Measurements from ENCODE around the gene ARRDC2.

The ARRDC2 gene

GRCh38 chr19:18014197-18014596, 6.2 kb downstream of the ARRDC2 start:
- H3K27ac ChIP-seq (replicated peaks), result no peak overlapping the region
- no peaks in the 10 kb centered on the region for H3K27me3 ChIP-seq (ENCODE audit: insufficient read depth, poor library complexity, severe bottlenecking)
- no peak overlapping the region for H3K4me3 ChIP-seq (replicated peaks; ENCODE audit: insufficient read depth, low read length)
- DNase-seq (ENCODE audit: low read depth in 1 of 2, low spot score in 1 of 2), result no peak
- TF ChIP-seq SPI1 (IDR thresholded peaks at IDR 0.05; ENCODE audit: borderline replicate concordance, low read depth) (no peak), GABPA (IDR thresholded peaks at IDR 0.05; ENCODE audit: low read depth) (no peak)

DNA sequence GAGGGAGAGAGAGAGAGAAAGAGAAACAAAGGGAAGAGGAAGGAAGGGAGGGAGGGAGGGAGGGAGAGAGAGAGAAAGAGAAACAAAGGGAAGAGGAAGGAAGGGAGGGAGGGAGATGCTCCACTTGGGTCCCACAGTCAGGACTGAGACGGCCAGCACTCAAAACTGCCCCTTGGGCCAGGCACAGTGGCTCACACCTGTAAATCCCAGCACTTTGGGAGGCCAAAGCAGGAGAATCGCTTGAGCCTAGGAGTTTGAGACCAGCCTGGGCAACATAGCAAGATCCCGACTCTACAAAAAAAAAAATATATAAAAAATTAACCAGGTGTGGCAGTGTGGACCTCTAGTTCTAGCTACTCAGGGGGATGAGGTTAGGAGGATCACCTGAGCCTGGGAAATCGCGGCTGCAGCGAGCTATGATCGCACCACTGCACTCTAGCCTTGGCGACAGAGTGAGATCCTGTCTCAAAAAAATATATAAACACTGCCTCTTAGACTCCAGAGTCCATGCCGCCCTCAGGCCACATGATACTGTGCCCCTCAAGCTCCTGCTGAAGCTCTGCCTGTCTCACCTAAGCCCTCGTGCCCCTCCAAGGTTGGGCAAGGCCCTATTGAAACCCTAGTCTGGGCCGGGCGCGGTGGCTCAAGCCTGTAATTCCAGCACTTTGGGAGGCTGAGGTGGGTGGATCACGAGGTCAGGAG, 8.4 kb downstream of the ARRDC2 start:
- no peak for TF ChIP-seq POLR2AphosphoS5 (IDR thresholded peaks at IDR 0.05; ENCODE audit: low read depth)
- no peak for TF ChIP-seq SPI1 (IDR thresholded peaks at IDR 0.05; ENCODE audit: borderline replicate concordance, low read depth)
- no peak for TF ChIP-seq CTCF (IDR thresholded peaks at IDR 0.05; ENCODE audit: insufficient read depth, low read length)
- TF ChIP-seq, protein P1, sequence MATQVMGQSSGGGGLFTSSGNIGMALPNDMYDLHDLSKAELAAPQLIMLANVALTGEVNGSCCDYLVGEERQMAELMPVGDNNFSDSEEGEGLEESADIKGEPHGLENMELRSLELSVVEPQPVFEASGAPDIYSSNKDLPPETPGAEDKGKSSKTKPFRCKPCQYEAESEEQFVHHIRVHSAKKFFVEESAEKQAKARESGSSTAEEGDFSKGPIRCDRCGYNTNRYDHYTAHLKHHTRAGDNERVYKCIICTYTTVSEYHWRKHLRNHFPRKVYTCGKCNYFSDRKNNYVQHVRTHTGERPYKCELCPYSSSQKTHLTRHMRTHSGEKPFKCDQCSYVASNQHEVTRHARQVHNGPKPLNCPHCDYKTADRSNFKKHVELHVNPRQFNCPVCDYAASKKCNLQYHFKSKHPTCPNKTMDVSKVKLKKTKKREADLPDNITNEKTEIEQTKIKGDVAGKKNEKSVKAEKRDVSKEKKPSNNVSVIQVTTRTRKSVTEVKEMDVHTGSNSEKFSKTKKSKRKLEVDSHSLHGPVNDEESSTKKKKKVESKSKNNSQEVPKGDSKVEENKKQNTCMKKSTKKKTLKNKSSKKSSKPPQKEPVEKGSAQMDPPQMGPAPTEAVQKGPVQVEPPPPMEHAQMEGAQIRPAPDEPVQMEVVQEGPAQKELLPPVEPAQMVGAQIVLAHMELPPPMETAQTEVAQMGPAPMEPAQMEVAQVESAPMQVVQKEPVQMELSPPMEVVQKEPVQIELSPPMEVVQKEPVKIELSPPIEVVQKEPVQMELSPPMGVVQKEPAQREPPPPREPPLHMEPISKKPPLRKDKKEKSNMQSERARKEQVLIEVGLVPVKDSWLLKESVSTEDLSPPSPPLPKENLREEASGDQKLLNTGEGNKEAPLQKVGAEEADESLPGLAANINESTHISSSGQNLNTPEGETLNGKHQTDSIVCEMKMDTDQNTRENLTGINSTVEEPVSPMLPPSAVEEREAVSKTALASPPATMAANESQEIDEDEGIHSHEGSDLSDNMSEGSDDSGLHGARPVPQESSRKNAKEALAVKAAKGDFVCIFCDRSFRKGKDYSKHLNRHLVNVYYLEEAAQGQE (IDR thresholded peaks at IDR 0.05; ENCODE audit: insufficient replicate concordance, low read depth), result no peak
- DNase-seq (ENCODE audit: low read depth in 1 of 2, low spot score in 1 of 2), result no peak
- Histone ChIP-seq H3K27ac (replicated peaks) (no peak overlapping the region), H3K4me3 (replicated peaks; ENCODE audit: insufficient read depth, low read length) (no peak overlapping the region), H3K27me3 (ENCODE audit: insufficient read depth, poor library complexity, severe bottlenecking) (no peaks in the 10 kb centered on the region)

GRCh38 chr19:18017275-18018083, 9.5 kb downstream of the ARRDC2 start:
- no peak overlapping the region for H3K27ac ChIP-seq (replicated peaks)
- TF ChIP-seq POLR2AphosphoS5 (IDR thresholded peaks at IDR 0.05; ENCODE audit: low read depth) (no peak), SPI1 (IDR thresholded peaks at IDR 0.05; ENCODE audit: borderline replicate concordance, low read depth) (no peak), CTCF (IDR thresholded peaks at IDR 0.05; ENCODE audit: insufficient read depth, low read length) (no peak), GABPA (IDR thresholded peaks at IDR 0.05; ENCODE audit: low read depth) (no peak)
- TF ChIP-seq, protein P1 (IDR thresholded peaks at IDR 0.05; ENCODE audit: insufficient replicate concordance, low read depth), result no peak
- DNase-seq (ENCODE audit: low read depth in 1 of 2, low spot score in 1 of 2), result no peak
- no peaks in the 10 kb centered on the region for H3K27me3 ChIP-seq (ENCODE audit: insufficient read depth, poor library complexity, severe bottlenecking)
- H3K4me3 ChIP-seq (replicated peaks; ENCODE audit: insufficient read depth, low read length), result no peak overlapping the region

All from HL-60 (cell line).